Mammary epithelial cell (primary cell): ENCODE data around the gene CUX1.
"Not testable (repeated sequence)": the region's sequence is repeated elsewhere in the genome, so short reads cannot be mapped to it uniquely, and the experiment has no call there.

Experiments used
- CTCF ChIP-seq, 2 donors: IDR thresholded peaks in 1 of 2; conservative IDR thresholded peaks in 1 of 2; 2 replicates each; pipeline ENCODE4 v1.5.1; 2011 to 2012; ENCODE audit warnings: inconsistent platforms in 2 of 2, low read length in 2 of 2, mild to moderate bottlenecking in 2 of 2, control low read depth in 1 of 2, low read depth in 1 of 2; ENCODE audit not compliant: insufficient read depth in 1 of 2; ENCODE audit errors: extremely low read depth in 1 of 2
- EZH2 ChIP-seq: IDR thresholded peaks from 2 replicates; pipeline ENCODE4 v1.6.1; 2012; ENCODE audit warnings: low read length, inconsistent platforms, borderline replicate concordance

- TF ChIP-seq EZH2; CTCF (conservative IDR thresholded peaks at IDR 0.05 in 1 of 2, IDR thresholded peaks at IDR 0.05 in 1 of 2; ENCODE audit: extremely low read depth in 1 of 2, insufficient read depth in 1 of 2, low read depth in 1 of 2, low read length in 2 of 2): not testable (repeated sequence)
Observed at GRCh38 chr7:101867681-101868080, 50.3 kb downstream of the CUX1 start.
